Measurements from ENCODE around the gene MYO15B. TPM values are rescaled to one million over a fixed set of nuclear protein-coding genes. Genes with fewer than 3 reads are reported as not detected.

Gene MYO15B
- total RNA-seq, 3 donors from 2014 or later: 591 to 1,071 (median 660) TPM

DNA sequence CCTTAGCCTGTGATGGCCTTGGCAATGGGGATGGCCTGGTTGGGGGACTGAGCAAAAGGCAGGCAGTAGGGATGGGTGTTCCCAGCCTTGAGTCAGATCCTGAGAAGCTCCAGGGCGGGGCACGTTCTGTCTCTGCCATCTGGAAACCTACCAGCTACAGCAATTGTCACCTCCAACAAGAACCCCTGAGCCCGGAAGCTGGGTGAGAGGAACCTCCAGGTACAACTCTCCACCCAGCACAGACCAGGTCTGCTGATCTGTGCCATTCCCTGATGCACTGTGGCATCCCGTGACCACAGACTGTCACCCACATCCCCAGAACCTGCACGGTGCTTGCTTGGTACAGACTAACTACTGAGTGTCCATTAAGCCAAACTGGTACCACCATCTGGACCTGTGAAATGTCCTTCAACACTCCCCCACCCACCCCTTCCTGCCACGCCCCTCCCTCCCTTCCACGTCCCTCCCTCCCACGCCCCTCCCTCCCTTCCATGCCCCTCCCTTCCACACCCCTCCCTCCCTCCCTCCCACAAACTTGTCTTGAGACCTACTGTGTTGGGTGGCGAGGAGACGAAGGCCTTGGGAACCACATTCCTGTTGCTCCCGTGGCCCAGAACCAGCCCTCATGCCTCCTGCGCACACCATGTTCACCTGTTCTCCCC, 16.6 kb downstream of the MYO15B start:
- no peaks in the 10 kb centered on the region for H3K9me3 ChIP-seq
- DNase-seq (peak; percentile 61 to 70 (median 65)), ATAC-seq (peak; percentile 68)
- TF ChIP-seq CTCF (IDR thresholded peaks at IDR 0.05): no peak
- no peak overlapping the region for H3K4me3 ChIP-seq
- intact Hi-C loops (cut with DNase I, micrococcal nuclease): no loop called here
- no peaks in the 10 kb centered on the region for H3K36me3 ChIP-seq (ENCODE audit: low read depth)
- peaks cover 18% of the 10 kb centered on the region for H3K4me1 ChIP-seq (ENCODE audit: low read depth)

GRCh38 chr17:75605790-75606189, 18.2 kb downstream of the MYO15B start:
- intact Hi-C loops (cut with DNase I, micrococcal nuclease): no loop called here
- DNase-seq (no peak), ATAC-seq (no peak)
- Histone ChIP-seq H3K4me1 (ENCODE audit: low read depth) (peaks cover 27% of the 10 kb centered on the region), H3K4me3 (no peak overlapping the region), H3K9me3 (no peaks in the 10 kb centered on the region), H3K36me3 (ENCODE audit: low read depth) (no peaks in the 10 kb centered on the region)
- no peak for TF ChIP-seq CTCF (IDR thresholded peaks at IDR 0.05)

DNA sequence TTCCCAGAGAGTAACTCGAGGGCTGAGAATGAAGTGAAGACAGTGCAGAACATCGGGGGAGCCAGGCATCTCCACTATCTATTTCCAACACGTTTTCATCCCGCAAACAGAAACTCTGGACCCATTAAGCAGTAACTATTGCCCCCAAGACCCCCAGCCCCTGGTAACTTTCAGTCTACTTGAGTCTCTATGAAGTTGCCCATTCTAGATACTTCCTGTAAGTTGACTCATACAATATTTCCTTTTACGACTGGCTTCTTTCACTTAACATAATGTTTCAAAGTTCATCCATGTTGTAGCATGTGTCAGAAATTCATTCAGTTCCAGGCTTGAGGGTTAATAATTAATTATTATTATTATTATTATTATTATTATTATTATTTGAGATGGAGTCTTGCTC, 19.5 kb downstream of the MYO15B start:
- ATAC-seq: no peak
- Histone ChIP-seq H3K4me1 (ENCODE audit: low read depth) (peaks cover 31% of the 10 kb centered on the region), H3K9me3 (no peaks in the 10 kb centered on the region), H3K4me3 (no peak overlapping the region), H3K36me3 (ENCODE audit: low read depth) (no peaks in the 10 kb centered on the region)
- DNase-seq: no peak
- no peak for TF ChIP-seq CTCF (IDR thresholded peaks at IDR 0.05)
- intact Hi-C loops (cut with DNase I, micrococcal nuclease): no loop called here

- peak; percentile 80 for ATAC-seq
- intact Hi-C loops (cut with DNase I, micrococcal nuclease): no loop called here
Measured at GRCh38 chr17:75610103-75610984, 22.7 kb downstream of the MYO15B start.

More at GRCh38 chr17:75610103-75610984, 22.7 kb downstream of the MYO15B start:
- Histone ChIP-seq H3K4me1 (ENCODE audit: low read depth) (peaks cover 32% of the 10 kb centered on the region), H3K9me3 (no peaks in the 10 kb centered on the region), H3K4me3 (no peak overlapping the region), H3K36me3 (ENCODE audit: low read depth) (no peaks in the 10 kb centered on the region)
- TF ChIP-seq CTCF (IDR thresholded peaks at IDR 0.05): no peak
- peak; percentile 86 to 92 (median 89) for DNase-seq
